GM19099 (cell line): ENCODE data around the gene JMJD7.

Experiments
- POLR2A ChIP-seq: IDR thresholded peaks from 3 replicates; pipeline ENCODE4 v1.6.1; 2011; ENCODE audit warnings: low read depth; ENCODE audit not compliant: insufficient read length; ENCODE audit errors: extremely low read depth

Gene JMJD7

DNA sequence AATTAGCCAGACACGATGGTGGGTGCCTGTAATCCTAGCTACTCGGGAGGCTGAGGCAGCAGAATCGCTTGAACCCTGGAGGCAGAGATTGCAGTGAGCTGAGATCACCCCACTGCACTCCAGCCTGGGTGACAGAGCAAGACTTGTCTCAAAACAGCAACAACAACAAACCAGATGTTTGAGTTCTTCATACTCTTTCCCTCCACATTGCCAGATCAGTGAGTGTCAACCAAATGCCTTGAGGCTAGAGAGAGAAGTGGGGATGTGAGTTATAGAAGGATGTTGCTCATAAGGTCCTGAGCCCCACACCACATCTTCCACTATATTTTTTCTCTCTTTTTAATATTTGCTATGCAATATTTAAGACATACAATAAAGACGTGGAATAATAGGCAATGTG, 33.8 kb upstream of the JMJD7 start:
- TF ChIP-seq POLR2A, result no peak

- TF ChIP-seq POLR2A, result no peak
Measured at GRCh38 chr15:41795996-41796856, 31.7 kb upstream of the JMJD7 start.

DNA sequence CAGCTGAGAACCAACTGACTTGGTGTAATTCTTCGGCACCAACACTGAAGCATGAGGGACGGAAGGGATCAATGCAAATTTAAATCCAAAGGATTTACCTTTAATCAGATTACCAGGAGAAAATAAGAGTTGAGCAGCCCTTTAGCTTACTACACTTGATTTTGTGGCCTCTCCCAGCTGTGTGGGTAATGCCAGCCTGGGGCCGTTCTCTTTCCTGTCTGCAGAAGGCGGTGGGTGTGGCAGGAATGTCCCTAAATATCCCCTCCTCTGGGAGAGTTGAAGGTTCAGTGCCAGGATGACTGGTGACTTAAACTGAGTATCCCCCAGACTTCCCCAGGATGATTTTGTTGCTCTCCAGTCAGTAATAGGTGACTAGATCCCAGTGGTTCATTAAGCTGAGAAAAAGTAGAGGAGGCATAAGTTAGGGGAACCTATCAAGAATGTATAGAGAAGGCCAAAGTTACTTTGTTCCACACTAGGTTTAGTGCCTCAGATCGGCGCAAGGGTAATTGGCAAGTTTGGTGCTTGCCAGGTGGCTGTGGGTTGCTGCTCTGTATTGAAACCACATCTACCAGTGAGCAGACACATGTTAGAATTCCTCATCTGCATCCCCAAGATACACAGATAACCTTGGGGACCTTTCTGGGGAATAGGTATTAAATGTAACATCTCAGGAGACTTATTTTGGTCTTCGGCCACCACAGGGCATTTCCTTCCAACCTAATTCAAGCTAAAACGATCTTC, 30.5 kb upstream of the JMJD7 start:
- no peak for TF ChIP-seq POLR2A

GRCh38 chr15:41798607-41799487, 29.0 kb upstream of the JMJD7 start:
- TF ChIP-seq POLR2A, result no peak

GRCh38 chr15:41799488-41799805, 28.4 kb upstream of the JMJD7 start:
- TF ChIP-seq POLR2A, result no peak

- no peak for TF ChIP-seq POLR2A
Measured at GRCh38 chr15:41801185-41801584, 26.7 kb upstream of the JMJD7 start.

GRCh38 chr15:41801850-41802455, 25.9 kb upstream of the JMJD7 start:
- no peak for TF ChIP-seq POLR2A

DNA sequence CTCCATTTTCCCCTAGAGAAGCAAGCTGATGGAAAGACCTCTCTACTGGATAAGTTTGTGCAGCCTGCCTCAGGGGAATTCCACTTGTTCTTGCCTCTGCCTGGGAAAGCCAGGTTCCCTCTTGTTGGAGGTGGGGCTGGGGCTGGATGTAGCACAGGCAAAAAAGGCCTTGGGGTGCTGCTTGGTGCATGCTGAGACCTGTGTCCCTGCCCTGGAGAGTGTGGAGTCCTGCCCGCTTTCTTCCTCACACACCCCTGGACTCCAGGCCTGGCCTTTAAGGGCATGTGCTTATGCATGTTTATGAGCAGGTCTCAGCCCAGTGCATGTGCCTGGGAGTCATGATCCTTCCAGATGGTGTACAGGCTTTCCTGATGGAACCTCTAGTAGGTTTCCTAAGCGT, 23.5 kb upstream of the JMJD7 start:
- TF ChIP-seq POLR2A, result no peak

- no peak for TF ChIP-seq POLR2A
Measured at GRCh38 chr15:41804916-41805666, 22.8 kb upstream of the JMJD7 start.

- TF ChIP-seq POLR2A, result no peak
Measured at GRCh38 chr15:41805711-41806110, 22.2 kb upstream of the JMJD7 start.

DNA sequence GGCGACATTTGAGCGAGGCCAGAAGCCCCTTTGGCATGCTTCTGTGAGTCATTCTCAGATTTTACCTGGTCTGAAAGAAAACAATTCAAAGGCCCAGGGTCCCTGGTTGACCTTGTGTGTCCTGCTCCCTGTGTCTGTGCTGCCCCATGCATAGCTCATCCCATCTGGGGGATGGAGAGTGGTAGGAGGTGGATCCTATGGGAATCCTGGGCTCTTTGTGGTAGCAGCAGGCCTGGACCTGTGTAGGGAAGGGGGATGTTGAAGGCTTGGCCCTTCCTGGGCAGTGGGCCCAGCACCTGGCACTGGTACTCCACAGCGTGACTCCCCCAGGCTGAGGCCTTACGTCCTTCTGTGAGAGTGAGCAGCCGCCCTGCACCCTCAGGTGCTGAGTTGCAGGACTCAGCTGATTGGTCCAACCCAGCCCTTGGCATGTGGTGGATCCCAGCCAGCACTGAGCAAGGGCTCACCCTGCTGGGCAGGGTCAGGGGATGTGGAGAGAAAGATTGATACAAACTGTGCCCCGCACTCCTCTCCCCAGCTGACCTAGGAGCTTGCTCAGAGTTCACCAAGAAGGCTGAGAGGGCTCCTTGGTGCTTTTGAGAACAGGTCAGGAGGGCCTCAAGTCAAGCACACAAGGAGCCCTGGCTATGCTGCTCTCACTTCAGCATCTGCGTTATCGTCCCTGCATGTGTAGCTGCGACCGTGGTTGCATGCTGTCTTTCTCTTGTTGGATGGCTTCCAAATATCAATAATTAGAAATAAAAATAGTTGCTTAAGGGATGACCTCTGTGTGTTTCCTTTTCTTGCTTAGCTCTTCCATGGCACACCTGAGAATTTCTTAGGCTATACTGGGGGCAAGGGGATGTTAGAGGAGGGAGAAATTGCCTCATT, 21.4 kb upstream of the JMJD7 start:
- no peak for TF ChIP-seq POLR2A

GRCh38 chr15:41809121-41809520, 18.8 kb upstream of the JMJD7 start:
- TF ChIP-seq POLR2A, result no peak

GRCh38 chr15:41809526-41810220, 18.2 kb upstream of the JMJD7 start:
- no peak for TF ChIP-seq POLR2A
